Esophagus squamous epithelium (tissue), 5 donors: ENCODE data around the gene SLC25A51. TPM values are rescaled to one million over a fixed set of nuclear protein-coding genes. Genes with fewer than 3 reads are reported as not detected.
A peak's percentile ranks its signal among the peaks of the same experiment; 100 is the strongest.

Experiments
- DNase-seq: peaks from one replicate; lab custom pipeline; 2025; lab: John Stamatoyannopoulos, UW
- H3K27ac ChIP-seq, 4 donors: fragments of 200-600 bp; sonication (generic); one replicate each; pipeline ENCODE4 v1.5.1; 2016 to 2019; ENCODE audit warnings: mild to moderate bottlenecking in 1 of 4
- H3K27me3 ChIP-seq, 4 donors: fragments of 200-600 bp; sonication (generic); 1 replicate in 3 of 4; 2 replicates in 1 of 4; pipeline versions ENCODE4 v1.5.1 to v1.6.0; 2017 to 2021; ENCODE audit warnings: antibody characterized with exemption in 1 of 4
- H3K36me3 ChIP-seq, 3 donors: fragments of 200-600 bp; sonication (generic); one replicate each; pipeline ENCODE4 v1.5.1; 2016 to 2019
- H3K4me1 ChIP-seq, 3 donors: fragments of 200-600 bp; sonication (generic); one replicate each; pipeline ENCODE4 v1.5.1; 2017 to 2019
- H3K4me3 ChIP-seq, 4 donors: fragments of 200-600 bp; sonication (generic); 1 replicate in 3 of 4; 2 replicates in 1 of 4; pipeline ENCODE4 v1.5.1; 2016 to 2019; ENCODE audit warnings: mild to moderate bottlenecking in 2 of 4, moderate library complexity in 1 of 4
- H3K9me3 ChIP-seq, 3 donors: fragments of 200-600 bp; sonication (generic); one replicate each; pipeline ENCODE4 v1.5.1; 2016 to 2019
- CTCF ChIP-seq, 6 experiments: fragments of 450-650 bp in 4 of 6; fragments of 200-600 bp in 2 of 6; sonication (generic) in 2 of 6; IDR thresholded peaks; one replicate each; pipeline ENCODE4 v1.5.1; 2016 to 2019; ENCODE audit warnings: antibody characterized with exemption in 6 of 6, mild to moderate bottlenecking in 4 of 6, moderate library complexity in 4 of 6
- POLR2A ChIP-seq, 4 donors: fragments of 450-650 bp; IDR thresholded peaks; one replicate each; pipeline ENCODE4 v1.6.1; 2017; ENCODE audit warnings: antibody characterized with exemption in 4 of 4, mild to moderate bottlenecking in 4 of 4, moderate library complexity in 3 of 4
- WGBS, 2 donors: methylation state at CpG; one replicate each; pipeline ENCODE4 v1.1.5; 2018; 5-methylcytosine and 5-hydroxymethylcytosine counted together
- intact Hi-C: fragments of 100-400 bp; cut with DNase I; formaldehyde crosslinking; loops from one replicate; pipeline ENCODE4 v1.15.0; 2022
- total RNA-seq, 4 donors: library from RNA; depleted of rRNA; stranded (reverse); fragments of >200 nt; gene quantifications; one replicate each; pipeline ENCODE4 v1.1.0, GENCODE V29; 2016
- donor health status: DM: yes; HTN: yes; CAD: no.

SLC25A51 gene
- total RNA-seq, 4 donors from 2014 or later = 18.2 to 30.3 (median 20.3) TPM

- no peak for DNase-seq
- intact Hi-C loops = loop anchor here (10.0 kb wide), 1 partner anchor 310 kb away; the partner anchor contains the start of gene TOMM5
- TF ChIP-seq CTCF (IDR thresholded peaks at IDR 0.05) = no peak
- TF ChIP-seq POLR2A (IDR thresholded peaks at IDR 0.05) = no peak
- Histone ChIP-seq H3K36me3 (peaks cover 0 to 6% (median 0%) of the 10 kb centered on the region in 3 donors), H3K9me3 (no peaks in the 10 kb centered on the region), H3K27me3 (no peaks in the 10 kb centered on the region), H3K4me3 (peak overlapping the region in 3 of 4 donors; percentile 73 to 86 (median 84)), H3K27ac (peak overlapping the region in 3 of 4 donors; percentile 87 to 93 (median 92)), H3K4me1 (peaks cover 7 to 33% (median 15%) of the 10 kb centered on the region in 3 donors)
- 71% methylated on average over 9 to 10 of the region's 10 CpGs for WGBS, 2 donors
Observed at GRCh38 chr9:37905131-37905505, 1.2 kb upstream of the SLC25A51 start.

GRCh38 chr9:37904445-37905130 is 661 bp upstream of the SLC25A51 start:
- TF ChIP-seq CTCF (IDR thresholded peaks at IDR 0.05) (no peak), POLR2A (IDR thresholded peaks at IDR 0.05) (no peak)

GRCh38 chr9:37902796-37903646 is 906 bp downstream of the SLC25A51 start:
- Histone ChIP-seq H3K4me1 (peaks cover 7 to 33% (median 15%) of the 10 kb centered on the region in 3 donors), H3K27me3 (no peaks in the 10 kb centered on the region), H3K9me3 (no peaks in the 10 kb centered on the region), H3K36me3 (peaks cover 0 to 24% (median 0%) of the 10 kb centered on the region in 3 donors), H3K27ac (peak overlapping the region; percentile 80 to 93 (median 90)), H3K4me3 (peak overlapping the region; percentile 53 to 86 (median 78))
- WGBS, 2 donors = 6 to 9% methylated on average over 12 to 13 of the region's 17 CpGs
- no peak for DNase-seq
- no peak for TF ChIP-seq POLR2A (IDR thresholded peaks at IDR 0.05)
- TF ChIP-seq CTCF (IDR thresholded peaks at IDR 0.05) = no peak
- intact Hi-C loops = loop anchor here (10.0 kb wide), 1 partner anchor 308 kb away; the partner anchor contains the start of gene TOMM5

More at GRCh38 chr9:37904445-37905130, 661 bp upstream of the SLC25A51 start:
- intact Hi-C loops = loop anchor here (10.0 kb wide), 1 partner anchor 310 kb away; the partner anchor contains the start of gene TOMM5
- WGBS, 2 donors = 39 to 47% methylated on average over 14 to 16 of the region's 36 CpGs
- H3K36me3 ChIP-seq = peaks cover 0 to 8% (median 0%) of the 10 kb centered on the region in 3 donors
- H3K27ac ChIP-seq = peak overlapping the region; percentile 80 to 93 (median 90)
- no peaks in the 10 kb centered on the region for H3K27me3 ChIP-seq
- no peak for DNase-seq
- H3K9me3 ChIP-seq = no peaks in the 10 kb centered on the region
- peak overlapping the region; percentile 53 to 86 (median 78) for H3K4me3 ChIP-seq
- H3K4me1 ChIP-seq = peaks cover 7 to 33% (median 15%) of the 10 kb centered on the region in 3 donors

DNA sequence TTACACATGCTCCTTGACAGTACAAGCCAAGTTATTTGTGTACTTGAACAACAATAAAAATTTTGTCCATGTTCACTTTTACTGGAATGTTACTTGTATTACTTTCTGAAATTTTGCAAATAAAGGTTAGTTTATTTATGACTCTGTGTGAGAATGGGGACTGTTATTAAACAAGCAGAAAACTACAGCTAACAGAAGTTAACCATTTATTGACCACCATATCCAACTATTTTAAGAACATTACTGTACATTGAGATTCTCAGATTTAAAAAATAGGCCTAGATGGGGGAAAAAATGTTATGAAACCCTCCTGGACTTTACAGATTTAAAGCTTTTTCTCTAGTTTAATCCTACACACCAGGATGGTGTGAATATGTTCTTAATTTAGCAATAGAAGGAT is 1.8 kb downstream of the SLC25A51 start:
- H3K4me3 ChIP-seq = no peak overlapping the region
- no peaks in the 10 kb centered on the region for H3K27me3 ChIP-seq
- TF ChIP-seq CTCF (IDR thresholded peaks at IDR 0.05) (no peak), POLR2A (IDR thresholded peaks at IDR 0.05) (no peak)
- no peak overlapping the region for H3K27ac ChIP-seq
- intact Hi-C loops = loop anchor here (10.0 kb wide), 1 partner anchor 307 kb away; the partner anchor contains the start of gene TOMM5
- H3K4me1 ChIP-seq = peaks cover 7 to 33% (median 15%) of the 10 kb centered on the region in 3 donors
- H3K9me3 ChIP-seq = no peaks in the 10 kb centered on the region
- DNase-seq = no peak
- H3K36me3 ChIP-seq = peaks cover 0 to 32% (median 0%) of the 10 kb centered on the region in 3 donors
